Measurements from ENCODE around the gene SORCS2. TPM values are rescaled to one million over a fixed set of nuclear protein-coding genes. Genes with fewer than 3 reads are reported as not detected.

SORCS2 gene
- total and polyA plus RNA-seq, 2 of the 13 experiments (the other 11 are each of a cell fraction or from before 2014, with no cell fraction given), result 0.82 to 1.0 TPM

GRCh38 chr4:7638984-7639789 lies 446.8 kb downstream of the SORCS2 start (continued):
- TF ChIP-seq ARID2 (CRISPR knock-in tag; IDR thresholded peaks at IDR 0.05; ENCODE audit: borderline replicate concordance) (no peak), TBP (CRISPR knock-in tag; IDR thresholded peaks at IDR 0.05) (no peak), PHF5A (CRISPR knock-in tag; IDR thresholded peaks at IDR 0.05; ENCODE audit: low read depth, unreplicated experiment) (no peak), CHD2 (IDR thresholded peaks at IDR 0.05; ENCODE audit: low read depth, low read length) (no peak), TAF15 (IDR thresholded peaks at IDR 0.05; ENCODE audit: low read depth, low read length, poor library complexity, severe bottlenecking) (no peak), ZZZ3 (CRISPR knock-in tag; IDR thresholded peaks at IDR 0.05; ENCODE audit: borderline replicate concordance) (peak; percentile 62; the same call in 1 of the 2 replicates), ZNF563 (CRISPR knock-in tag; IDR thresholded peaks at IDR 0.05) (no peak), KDM5A (IDR thresholded peaks at IDR 0.05; ENCODE audit: borderline replicate concordance, low read length) (no peak), ZNF282 (IDR thresholded peaks at IDR 0.05; ENCODE audit: partially characterized antibody) (no peak), ZNF567 (CRISPR knock-in tag; IDR thresholded peaks at IDR 0.05; ENCODE audit: borderline replicate concordance) (no peak), ZNF792 (CRISPR knock-in tag; IDR thresholded peaks at IDR 0.05) (no peak), SRF (IDR thresholded peaks at IDR 0.05; ENCODE audit: low read depth, low read length) (0 out of 2 replicates have a peak, but pooled peaks have one; percentile 26), GTF2F1 (IDR thresholded peaks at IDR 0.05; ENCODE audit: low read length) (no peak), EEA1 (CRISPR knock-in tag; IDR thresholded peaks at IDR 0.05; ENCODE audit: borderline replicate concordance) (no peak), ETV6 (CRISPR knock-in tag; conservative IDR thresholded peaks at IDR 0.05) (no peak), PPARG (CRISPR knock-in tag; conservative IDR thresholded peaks at IDR 0.05) (no peak), PAX8 (CRISPR knock-in tag; IDR thresholded peaks at IDR 0.05; ENCODE audit: borderline replicate concordance) (no peak), TIGD3 (CRISPR knock-in tag; IDR thresholded peaks at IDR 0.05; ENCODE audit: borderline replicate concordance) (no peak), ZNF850 (CRISPR knock-in tag; conservative IDR thresholded peaks at IDR 0.05) (no peak), HOXA5 (CRISPR knock-in tag; IDR thresholded peaks at IDR 0.05) (no peak)
- TF ChIP-seq, protein P1, sequence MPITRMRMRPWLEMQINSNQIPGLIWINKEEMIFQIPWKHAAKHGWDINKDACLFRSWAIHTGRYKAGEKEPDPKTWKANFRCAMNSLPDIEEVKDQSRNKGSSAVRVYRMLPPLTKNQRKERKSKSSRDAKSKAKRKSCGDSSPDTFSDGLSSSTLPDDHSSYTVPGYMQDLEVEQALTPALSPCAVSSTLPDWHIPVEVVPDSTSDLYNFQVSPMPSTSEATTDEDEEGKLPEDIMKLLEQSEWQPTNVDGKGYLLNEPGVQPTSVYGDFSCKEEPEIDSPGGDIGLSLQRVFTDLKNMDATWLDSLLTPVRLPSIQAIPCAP (CRISPR knock-in tag; IDR thresholded peaks at IDR 0.05; ENCODE audit: low read depth), result no peak
- TF ChIP-seq, protein P2, sequence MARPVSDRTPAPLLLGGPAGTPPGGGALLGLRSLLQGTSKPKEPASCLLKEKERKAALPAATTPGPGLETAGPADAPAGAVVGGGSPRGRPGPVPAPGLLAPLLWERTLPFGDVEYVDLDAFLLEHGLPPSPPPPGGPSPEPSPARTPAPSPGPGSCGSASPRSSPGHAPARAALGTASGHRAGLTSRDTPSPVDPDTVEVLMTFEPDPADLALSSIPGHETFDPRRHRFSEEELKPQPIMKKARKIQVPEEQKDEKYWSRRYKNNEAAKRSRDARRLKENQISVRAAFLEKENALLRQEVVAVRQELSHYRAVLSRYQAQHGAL (CRISPR knock-in tag; IDR thresholded peaks at IDR 0.05; ENCODE audit: not compliant biosample characterization), result no peak
- TF ChIP-seq, protein P3, sequence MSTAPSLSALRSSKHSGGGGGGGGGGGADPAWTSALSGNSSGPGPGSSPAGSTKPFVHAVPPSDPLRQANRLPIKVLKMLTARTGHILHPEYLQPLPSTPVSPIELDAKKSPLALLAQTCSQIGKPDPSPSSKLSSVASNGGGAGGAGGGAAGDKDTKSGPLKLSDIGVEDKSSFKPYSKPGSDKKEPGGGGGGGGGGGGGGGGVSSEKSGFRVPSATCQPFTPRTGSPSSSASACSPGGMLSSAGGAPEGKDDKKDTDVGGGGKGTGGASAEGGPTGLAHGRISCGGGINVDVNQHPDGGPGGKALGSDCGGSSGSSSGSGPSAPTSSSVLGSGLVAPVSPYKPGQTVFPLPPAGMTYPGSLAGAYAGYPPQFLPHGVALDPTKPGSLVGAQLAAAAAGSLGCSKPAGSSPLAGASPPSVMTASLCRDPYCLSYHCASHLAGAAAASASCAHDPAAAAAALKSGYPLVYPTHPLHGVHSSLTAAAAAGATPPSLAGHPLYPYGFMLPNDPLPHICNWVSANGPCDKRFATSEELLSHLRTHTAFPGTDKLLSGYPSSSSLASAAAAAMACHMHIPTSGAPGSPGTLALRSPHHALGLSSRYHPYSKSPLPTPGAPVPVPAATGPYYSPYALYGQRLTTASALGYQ (CRISPR knock-in tag; IDR thresholded peaks at IDR 0.05), result no peak
- TF ChIP-seq, protein P4, sequence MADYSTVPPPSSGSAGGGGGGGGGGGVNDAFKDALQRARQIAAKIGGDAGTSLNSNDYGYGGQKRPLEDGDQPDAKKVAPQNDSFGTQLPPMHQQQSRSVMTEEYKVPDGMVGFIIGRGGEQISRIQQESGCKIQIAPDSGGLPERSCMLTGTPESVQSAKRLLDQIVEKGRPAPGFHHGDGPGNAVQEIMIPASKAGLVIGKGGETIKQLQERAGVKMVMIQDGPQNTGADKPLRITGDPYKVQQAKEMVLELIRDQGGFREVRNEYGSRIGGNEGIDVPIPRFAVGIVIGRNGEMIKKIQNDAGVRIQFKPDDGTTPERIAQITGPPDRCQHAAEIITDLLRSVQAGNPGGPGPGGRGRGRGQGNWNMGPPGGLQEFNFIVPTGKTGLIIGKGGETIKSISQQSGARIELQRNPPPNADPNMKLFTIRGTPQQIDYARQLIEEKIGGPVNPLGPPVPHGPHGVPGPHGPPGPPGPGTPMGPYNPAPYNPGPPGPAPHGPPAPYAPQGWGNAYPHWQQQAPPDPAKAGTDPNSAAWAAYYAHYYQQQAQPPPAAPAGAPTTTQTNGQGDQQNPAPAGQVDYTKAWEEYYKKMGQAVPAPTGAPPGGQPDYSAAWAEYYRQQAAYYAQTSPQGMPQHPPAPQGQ (CRISPR knock-in tag; IDR thresholded peaks at IDR 0.05; ENCODE audit: borderline replicate concordance), result no peak
